GM23248 (cell line): ENCODE results near the gene ACER2.

Experiments
- EZH2 ChIP-seq: fragments of 200-600 bp; sonication (generic); IDR thresholded peaks from 2 replicates; pipeline ENCODE4 v1.6.1; 2018; ENCODE audit warnings: antibody characterized with exemption, mild to moderate bottlenecking; ENCODE audit not compliant: insufficient read depth, poor library complexity, severe bottlenecking
- EZH2phosphoT487 ChIP-seq: fragments of 200-600 bp; sonication (generic); IDR thresholded peaks from 2 replicates; pipeline ENCODE4 v1.6.1; 2018; ENCODE audit warnings: antibody characterized with exemption, moderate library complexity, mild to moderate bottlenecking, low read depth; ENCODE audit not compliant: insufficient read depth

- no peak for TF ChIP-seq EZH2
- TF ChIP-seq EZH2phosphoT487 = no peak
These were observed 75.9 kb downstream of the ACER2 start for GRCh38 chr9:19484699-19485098.
